Measurements from ENCODE around the gene PRSS38.

- TF ChIP-seq EZH2 (IDR thresholded peaks at IDR 0.05): no peak
- TF ChIP-seq POLR2AphosphoS5 (IDR thresholded peaks at IDR 0.05; ENCODE audit: borderline replicate concordance, low read depth, low read length): no peak
- TF ChIP-seq FOXP2 (optimal IDR thresholded peaks at IDR 0.05; ENCODE audit: control extremely low read depth, extremely low read length, insufficient read depth): no peak
Measured at GRCh38 chr1:227792216-227793078, 23.0 kb upstream of the PRSS38 start.
